NCI-H774 (cell line): ENCODE results near the gene PHF2.

ENCODE experiments used
- DNase-seq: peaks from one replicate; lab custom pipeline; 2025; lab: John Stamatoyannopoulos, UW

Gene PHF2

GRCh38 chr9:93678199-93679019 is 102.0 kb downstream of the PHF2 start:
- DNase-seq = no peak

- DNase-seq = no peak
Observed at GRCh38 chr9:93679536-93680442, 103.4 kb downstream of the PHF2 start.

GRCh38 chr9:93680443-93681268 is 104.3 kb downstream of the PHF2 start:
- no peak for DNase-seq

DNA sequence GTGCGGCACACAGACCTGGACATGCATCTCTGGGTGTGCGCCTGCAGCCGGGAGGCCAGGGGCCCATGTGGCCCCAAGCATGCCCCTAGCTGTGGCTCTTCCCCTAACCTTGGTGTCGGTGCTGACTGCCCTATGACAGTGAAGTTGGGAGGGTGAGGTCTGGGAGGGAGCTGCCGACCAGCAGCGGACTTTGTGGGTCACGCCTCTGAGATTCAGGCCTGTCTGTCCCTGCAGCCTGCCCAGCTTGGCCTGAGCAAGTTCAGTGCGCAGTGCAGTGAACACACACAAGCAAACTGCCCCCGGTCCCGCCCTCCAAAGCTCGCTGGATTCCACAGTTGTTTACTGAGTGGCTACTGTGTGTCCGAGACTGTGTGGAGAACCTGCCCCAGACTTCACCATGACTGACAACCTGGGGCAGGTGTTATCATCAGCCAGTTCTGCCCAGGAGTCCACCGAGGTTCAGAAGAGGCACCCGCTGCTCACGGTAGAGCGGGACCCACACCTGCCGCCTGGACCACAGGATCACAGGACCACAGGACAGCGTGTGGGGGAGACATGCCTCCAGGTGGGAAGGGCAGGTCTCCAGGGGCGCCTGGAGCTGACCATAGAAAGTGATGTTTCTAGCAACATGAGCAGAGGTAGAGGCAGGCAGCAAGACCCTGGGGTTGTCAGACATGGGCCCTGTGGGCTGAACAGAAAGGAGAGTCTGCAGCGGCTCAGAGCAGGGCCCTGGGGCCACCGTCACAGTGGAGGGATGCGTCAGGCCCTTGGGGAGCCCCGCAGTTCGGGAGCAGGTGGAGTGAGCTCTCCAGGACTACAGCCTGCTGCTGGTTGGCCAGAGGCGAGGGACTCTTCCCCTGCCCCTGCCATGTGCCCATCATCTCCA is 105.1 kb downstream of the PHF2 start:
- no peak for DNase-seq

GRCh38 chr9:93682155-93682968 is 106.0 kb downstream of the PHF2 start:
- DNase-seq = peak; percentile 61

DNA sequence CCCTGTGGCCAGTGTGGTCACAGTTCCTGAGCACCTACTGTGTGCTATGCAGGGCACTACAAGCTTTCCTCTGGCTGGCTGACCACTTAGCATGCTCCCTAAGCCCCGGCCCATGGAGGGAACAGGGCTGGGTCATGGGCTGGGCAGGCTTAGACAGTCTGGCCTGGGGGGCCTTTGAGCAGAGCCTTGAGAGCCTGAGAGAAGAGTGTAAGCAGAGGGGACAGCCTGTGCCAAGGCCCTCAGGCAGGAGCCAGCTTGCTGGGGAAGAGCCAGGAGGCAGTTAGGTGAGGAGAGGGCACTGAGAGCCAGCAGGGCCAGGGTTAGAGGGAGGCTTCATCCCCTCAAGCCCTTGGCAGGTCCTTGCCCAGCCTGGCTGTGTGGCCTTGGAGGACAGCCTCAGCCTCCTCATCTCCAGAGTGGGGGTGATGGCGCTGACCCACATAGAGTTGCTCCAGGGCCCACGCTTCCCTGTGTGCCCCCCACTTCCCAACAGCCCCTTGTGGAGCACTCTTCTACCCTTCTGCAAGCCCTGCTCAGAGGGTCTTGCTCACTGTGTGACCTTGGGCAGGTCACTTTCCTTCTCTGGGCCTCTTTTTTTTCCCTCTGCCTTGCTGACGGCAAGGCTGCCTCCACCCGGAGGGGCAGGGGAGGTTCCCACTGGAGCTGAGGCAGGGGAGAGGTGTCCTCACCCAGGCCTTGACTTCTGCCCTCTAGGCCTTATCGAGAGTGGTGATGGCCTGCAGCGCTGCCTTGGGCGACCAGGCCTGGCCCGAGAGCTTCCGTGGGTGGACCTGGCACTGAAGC is 107.1 kb downstream of the PHF2 start:
- no peak for DNase-seq

GRCh38 chr9:93684161-93684765 is 107.9 kb downstream of the PHF2 start:
- no peak for DNase-seq

DNA sequence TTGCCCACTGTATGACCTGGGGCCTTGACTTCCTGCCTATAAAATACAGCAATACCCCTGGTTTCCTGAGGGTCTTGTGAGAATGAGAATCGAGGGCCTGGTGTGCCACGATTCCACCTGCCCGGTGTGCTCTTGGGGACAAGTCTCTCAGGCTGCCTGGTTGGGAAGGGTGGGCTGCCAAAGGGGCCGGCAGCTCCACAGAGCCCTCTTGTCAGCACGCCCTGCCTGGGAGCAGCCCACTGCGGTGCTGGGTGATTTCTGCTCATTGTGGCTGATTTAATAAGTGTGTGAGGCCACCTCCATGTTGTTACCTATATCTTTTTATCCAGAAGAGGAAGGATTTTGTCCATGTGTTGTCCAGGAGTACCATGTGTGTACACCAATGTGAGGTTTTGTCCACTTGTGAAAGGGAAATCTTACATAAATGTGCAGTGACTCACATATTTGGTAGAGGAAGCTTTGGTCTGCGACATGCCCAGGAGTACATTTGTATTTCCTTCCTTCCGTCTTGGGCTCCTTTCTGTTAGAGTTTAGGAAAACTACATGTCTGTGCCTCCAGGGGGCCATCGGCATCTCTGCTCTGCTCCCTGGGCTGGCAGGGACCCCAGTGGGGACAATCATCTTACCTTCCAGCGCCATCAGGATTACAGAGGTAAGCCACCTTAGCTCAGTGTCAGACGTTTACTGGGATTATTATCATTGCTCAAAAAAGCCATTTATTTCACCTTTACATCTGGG is 108.6 kb downstream of the PHF2 start:
- no peak for DNase-seq

- no peak for DNase-seq
Observed at GRCh38 chr9:93686127-93686879, 109.9 kb downstream of the PHF2 start.

- no peak for DNase-seq
Observed at GRCh38 chr9:93686880-93687236, 110.5 kb downstream of the PHF2 start.

DNA sequence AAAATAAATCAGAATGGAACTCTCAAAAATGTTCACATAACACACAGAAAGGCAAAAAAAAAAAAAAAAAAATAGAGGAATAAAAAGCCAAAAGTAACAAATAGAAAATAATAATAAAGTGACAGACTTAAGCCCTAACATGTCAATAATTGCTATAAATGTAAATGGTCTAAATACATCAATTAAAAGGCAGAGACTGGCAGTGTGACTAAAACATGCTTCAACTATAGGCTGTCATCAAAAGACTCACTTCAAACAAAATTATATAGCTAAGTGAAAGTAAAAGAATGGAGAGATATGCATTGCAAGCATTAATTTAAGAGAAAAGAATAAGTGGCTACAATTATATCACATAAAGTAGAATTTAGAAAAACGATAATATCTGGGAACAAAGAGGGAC is 114.2 kb downstream of the PHF2 start:
- DNase-seq = no peak

DNA sequence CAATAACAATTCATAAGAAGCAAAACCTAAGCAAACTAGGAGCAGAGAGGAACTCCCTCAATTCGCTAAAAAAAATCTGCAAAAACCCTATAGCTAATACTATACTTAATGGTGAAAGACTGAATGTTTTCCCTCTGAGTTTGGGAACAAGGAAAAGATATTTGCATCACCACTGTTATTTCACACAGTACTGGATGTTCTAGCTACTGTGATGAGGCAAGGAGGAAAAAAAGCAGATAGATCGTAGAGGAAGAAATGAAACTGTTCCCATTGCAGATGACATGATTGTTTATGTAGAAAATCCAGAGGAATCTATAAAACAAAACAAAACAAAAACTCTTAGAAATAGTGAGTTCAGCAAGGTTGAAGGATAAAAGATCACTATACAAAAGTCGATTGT is 116.7 kb downstream of the PHF2 start:
- no peak for DNase-seq

- peak; percentile 86 for DNase-seq
Observed at GRCh38 chr9:93697352-93698139, 121.2 kb downstream of the PHF2 start.

- no peak for DNase-seq
Observed at GRCh38 chr9:93698140-93698908, 121.9 kb downstream of the PHF2 start.

DNA sequence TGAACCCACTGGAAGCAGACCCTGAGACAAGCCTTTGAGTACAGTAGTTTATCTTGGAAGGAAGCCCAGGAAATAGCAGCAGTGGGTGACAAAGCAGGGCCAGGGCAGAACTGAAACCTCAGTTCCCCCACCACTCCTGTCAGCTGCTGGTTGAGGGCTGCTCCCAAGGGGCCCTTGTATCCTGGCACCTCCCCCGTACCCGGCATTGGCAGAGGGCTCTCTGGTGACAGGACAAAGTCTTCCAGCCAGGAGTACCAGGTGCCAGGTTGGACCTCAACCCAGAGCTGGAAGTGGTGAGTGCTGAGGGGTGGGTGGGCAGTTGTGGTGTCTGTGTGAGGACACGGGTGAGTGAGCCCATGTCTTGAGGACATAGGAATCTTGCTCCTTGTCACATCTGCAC is 123.3 kb downstream of the PHF2 start:
- DNase-seq = no peak
